HG03175 (cell line): Measurements from ENCODE around the gene HPS4.
A peak's percentile ranks its signal among the peaks of the same experiment; 100 is the strongest.
"Not testable (repeated sequence)": the region's sequence is repeated elsewhere in the genome, so short reads cannot be mapped to it uniquely, and the experiment has no call there.

Source experiments
- ATAC-seq: cut with Tn5 transposase; IDR thresholded peaks from one replicate; pipeline ENCODE4 v1.9.1; 2021; ENCODE audit warnings: mild to moderate bottlenecking, moderate library complexity; ENCODE audit not compliant: unreplicated experiment

HPS4 gene

DNA sequence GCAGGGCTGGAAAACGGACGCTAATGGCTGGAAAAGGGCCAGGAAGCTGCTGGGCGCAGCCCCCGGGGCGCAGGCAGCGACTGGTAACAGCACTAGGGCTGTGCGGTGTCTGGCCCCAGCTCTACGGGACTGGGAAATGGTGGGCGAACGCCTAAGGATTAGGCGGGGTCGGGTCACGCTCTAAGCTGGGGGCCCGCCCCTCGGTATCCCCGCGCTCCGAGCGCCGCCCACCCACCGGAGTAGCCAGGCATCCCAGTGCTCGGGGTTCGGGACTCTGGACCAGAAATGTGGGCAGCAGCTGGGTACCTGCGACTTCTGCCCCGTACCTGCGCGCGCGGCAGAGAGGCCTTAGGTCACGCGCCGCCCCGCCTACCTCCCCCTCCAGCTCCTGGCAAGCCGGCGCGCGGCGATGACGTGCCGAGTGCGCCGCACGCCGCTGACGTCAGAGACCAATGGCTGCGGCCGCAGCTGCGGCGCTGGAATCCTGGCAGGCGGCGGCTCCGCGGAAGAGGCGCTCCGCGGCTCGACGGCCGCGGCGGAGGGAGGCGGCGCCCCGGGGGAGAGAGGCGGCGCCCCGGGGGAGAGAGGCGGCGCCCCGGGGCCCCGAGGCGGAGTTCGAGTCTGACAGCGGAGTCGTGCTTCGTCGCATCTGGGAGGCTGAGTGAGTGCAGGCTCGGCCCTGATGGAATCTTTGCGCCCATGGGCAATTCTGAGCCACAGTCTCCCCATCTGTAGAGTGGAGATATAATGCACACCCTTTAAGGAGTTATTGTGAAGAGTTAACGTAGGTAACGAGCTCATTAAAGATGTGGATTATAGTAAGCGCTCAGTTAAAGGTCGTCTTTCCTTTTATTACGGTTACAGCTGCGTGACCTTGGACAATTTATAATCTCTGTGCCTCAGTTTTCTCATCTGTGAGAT is at the start of gene HPS4, which contains the start of gene SRRD:
Gene HPS4, minus strand, starts transcription at position 345 of the 921 bp plus-strand sequence. CDS start 2,021 bp downstream, outside the sequence.
Gene SRRD, plus strand, starts transcription at position 439 of the 921 bp plus-strand sequence. Its CDS starts 14 bp downstream, at position 453.
- ATAC-seq: peak; percentile 64

- ATAC-seq: no peak
Observed at GRCh38 chr22:26529345-26529744, 45.8 kb upstream of the HPS4 start.

- ATAC-seq: not testable (repeated sequence)
Observed at GRCh38 chr22:26528518-26528917, 44.9 kb upstream of the HPS4 start.

- no peak for ATAC-seq
Observed at GRCh38 chr22:26527574-26528465, 44.2 kb upstream of the HPS4 start.

GRCh38 chr22:26527167-26527566 is 43.6 kb upstream of the HPS4 start:
- no peak for ATAC-seq

DNA sequence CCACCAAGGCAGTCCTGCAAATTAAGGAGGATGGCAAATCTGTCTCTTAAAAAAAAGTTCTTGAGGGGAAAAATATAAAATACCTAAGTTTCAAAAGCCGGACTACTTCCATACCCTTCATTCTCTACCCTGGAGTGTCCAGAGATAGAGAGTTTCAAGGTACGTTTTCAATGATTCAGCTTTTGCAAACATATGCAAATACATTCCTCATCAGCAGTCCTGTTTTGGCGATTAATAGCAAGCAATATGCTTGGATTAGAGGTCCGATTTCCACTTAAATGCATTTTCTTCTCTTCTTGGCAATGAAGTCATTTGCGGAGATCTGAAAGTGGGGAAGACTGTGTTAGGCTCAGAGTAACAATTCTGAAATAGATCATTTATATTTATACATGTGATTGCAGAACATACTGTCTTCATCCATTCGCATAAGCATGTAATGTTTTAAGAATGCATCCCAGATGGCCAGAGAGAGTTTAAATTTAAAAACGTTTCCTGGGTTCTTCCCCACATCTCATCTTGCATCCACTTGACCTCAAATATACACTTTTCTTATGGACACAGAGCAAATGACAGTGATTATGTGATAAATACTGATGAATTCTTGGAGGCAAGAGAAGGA is 42.5 kb upstream of the HPS4 start:
- no peak for ATAC-seq

DNA sequence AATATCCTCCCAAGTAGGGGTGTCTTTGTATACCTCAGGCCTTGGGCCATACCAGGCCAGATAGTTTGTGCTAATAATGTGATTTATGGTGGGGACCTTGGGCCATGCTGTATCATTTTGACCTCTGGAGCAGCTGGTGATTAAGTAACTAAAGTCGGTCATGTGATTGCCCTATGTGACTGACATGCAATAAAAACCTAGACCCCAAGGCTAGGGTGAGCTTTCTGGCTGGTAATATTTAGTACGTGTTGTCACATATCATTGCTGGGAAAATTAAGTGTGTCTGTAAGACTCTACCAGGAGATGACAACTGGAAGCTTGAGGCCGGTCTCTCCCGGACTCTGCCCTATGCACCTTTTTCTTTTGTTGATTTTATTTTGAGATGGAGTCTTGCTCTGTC is 41.3 kb upstream of the HPS4 start:
- no peak for ATAC-seq

DNA sequence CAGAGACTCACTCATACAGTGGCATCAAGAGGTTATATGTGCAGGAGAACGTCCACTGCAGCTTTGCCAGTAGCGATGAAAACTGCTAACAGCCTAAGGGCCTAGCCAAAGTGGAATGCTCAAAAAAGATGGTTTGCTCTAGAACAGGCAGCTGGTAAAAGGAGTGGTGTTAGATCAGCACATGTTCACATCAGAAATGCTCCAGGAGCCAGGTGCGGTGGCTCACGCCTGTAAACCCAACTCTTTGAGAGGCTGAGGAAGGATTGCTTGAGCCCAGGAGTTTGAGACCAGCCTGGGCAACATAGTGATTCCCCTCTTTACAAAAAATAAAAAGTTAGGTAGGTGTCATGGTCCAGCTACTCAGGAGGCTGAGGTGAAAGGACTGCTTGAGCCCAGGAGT is 39.0 kb upstream of the HPS4 start:
- ATAC-seq: no peak

- ATAC-seq: no peak
Observed at GRCh38 chr22:26522012-26522411, 38.4 kb upstream of the HPS4 start.

GRCh38 chr22:26517429-26517828 is 33.8 kb upstream of the HPS4 start:
- no peak for ATAC-seq

DNA sequence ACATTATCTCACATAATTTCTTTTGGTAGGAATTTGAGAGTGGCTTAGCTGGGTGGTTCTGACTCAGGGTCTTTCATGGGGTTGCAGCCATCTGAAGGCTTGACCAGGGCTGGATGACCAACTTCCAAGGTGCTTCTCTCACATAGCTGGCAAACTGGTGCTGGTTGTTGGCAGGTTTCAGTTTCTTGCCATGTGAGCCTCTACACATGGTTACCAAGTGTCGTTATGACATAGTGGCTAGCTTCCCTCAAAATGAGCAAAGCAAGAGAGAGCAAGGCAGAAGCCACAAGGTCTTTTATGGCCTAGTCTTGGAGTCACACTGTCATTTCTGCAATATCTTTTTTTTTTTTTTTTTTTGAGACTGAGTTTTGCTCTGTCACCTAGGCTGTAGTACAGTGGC is 32.9 kb upstream of the HPS4 start:
- no peak for ATAC-seq

DNA sequence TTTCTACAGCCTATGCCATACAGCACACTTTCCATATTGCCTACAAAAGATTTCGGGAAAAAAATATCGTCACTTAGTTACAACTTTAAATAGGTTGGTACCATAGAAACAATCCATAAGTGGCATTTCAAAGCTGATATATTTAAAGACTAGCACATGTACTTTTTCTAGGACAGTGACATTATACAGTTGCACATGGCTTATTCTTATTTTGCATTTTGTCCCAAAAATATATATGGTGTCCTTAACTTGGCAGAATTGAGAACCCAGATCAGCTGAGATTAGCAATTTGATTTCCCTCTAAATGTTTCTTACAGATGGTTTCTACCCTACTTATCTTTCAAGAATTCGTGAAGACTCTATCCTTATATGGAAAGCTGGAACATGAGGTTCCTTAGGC is 32.3 kb upstream of the HPS4 start:
- ATAC-seq: no peak

DNA sequence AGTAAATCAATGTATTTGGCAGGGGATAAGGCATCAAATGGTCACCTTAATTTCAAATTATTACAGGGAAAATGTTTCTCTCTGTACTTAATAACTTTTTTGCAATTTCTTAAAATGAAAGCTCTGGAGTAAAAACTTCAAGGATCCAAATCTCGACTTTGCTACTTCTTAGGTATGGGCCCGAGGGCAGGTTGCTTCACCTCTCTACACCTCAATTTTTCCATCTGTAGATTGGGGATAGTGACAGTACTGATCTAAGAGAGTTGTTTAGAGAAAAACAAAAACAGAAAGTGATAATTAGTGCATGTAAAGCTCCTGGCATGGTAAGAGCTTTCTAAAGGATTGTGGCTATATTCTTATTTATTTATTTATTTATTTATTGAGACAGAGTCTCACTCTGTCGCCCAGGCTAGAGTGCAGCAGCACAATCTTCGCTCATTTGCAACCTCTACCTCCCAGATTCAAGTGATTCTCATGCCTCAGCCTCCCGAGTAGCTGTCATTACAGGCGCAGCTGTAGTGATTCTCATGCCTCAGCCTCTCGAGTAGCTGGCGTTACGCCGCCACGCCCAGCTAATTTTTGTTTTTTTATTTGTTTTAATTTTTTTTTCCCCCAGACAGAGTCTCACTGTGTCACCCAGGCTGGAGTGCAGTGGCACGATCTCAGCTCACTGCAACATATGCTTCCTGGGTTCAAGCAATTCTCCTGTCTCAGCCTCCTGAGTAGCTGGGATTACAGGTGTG is 31.0 kb upstream of the HPS4 start:
- no peak for ATAC-seq

- no peak for ATAC-seq
Observed at GRCh38 chr22:26513838-26514237, 30.3 kb upstream of the HPS4 start.

DNA sequence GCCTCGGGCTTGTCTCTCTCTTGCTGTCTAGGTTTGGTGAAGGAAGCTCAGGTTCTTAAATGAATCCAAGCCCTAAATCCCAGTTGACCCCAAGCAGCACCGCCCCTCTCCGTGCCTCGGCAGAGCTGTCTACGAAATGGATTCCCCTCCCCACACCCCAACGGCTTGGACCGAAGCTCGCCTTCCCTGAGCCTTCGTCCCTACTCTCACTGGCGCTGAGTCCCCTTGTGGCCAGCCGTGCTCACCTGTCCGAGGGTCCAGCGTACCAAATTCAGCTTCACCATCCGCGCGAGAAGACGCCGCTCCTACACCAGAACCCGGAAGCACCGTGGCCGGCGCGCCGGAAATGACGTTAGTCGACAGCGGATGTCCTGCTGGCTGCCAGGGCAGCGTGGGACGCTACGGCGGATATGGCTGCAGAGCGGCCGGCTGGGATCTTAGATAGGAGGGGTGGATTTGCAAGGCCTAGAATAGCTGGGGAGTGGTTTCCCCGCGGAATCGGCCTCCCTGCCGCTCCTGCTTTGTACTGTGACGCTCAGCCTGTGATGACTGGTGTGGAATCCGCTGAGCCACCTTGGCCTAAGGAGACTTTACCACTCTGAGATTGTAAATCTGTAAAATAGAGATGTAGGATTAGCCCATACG is 28.7 kb upstream of the HPS4 start, which contains the start of gene TFIP11:
Gene TFIP11, minus strand, starts transcription at position 325 of the 645 bp plus-strand sequence. CDS start 2,201 bp downstream, outside the sequence.
- peak; percentile 96 for ATAC-seq

DNA sequence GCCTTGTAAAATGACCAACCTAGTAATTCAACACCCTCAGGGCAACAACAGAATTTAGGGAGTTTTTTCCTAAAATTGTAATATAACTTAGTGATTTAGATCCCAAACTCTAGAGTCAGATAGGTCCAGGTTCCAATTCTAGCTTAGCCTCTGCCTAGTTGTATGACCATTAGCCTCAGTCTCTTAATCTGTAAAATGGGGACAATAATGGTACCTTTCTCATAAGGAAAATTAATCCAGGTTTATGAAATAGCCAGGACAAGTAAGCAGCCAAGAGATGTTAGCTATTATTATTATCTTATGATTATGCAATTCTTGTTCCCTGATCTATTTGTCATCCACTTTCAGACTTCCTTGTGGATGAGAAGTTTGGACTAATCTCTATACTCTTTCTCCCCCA is 24.6 kb upstream of the HPS4 start:
- ATAC-seq: no peak

GRCh38 chr22:26503758-26504157 is 20.2 kb upstream of the HPS4 start:
- no peak for ATAC-seq

DNA sequence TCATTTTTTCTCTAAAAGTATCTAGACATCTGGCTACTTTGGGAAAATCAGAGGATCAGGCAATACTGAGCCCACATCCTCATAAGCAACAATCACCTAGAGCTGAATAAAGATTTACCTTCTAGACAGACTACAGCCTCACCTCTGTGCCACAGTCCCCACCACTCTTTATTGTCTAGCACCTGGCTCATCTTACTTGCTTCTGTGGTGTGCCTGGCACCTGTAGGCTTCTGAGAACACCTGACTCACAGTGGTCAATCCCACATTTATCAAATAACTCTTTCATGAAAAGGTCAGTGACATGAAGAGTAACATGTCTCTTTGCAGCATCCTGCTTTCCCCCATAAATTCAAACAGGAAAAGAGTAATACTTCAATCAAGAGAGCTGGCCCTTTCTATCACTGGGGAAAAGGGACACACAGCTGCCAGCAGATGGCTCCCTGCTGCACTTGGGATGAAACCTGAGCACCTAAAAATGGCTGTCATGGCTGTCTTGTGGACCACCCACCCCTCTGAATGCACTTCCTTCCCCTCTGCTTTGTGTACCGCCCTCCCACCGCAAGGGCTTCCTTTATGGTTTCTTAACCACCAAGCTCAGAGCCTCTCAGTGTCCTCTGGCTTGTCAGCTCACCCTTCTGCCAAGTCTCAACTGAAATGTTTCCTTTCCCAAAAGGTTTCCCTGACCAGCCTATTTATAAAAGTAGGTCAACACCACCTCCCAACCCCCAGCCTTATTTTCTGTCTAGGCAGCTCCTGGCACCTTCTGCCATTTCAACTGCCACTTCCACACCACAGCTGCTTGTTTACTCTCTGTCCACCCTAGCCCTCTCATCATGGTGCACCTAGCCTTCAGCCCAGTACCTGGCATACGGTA is 19.3 kb upstream of the HPS4 start:
- ATAC-seq: no peak

GRCh38 chr22:26501996-26502395 is 18.4 kb upstream of the HPS4 start:
- ATAC-seq: no peak
